ENCODE results near the gene CEND1.

CEND1 gene

GRCh38 chr11:776263-776560 lies 13.7 kb downstream of the CEND1 start:
- TF ChIP-seq, protein P1, sequence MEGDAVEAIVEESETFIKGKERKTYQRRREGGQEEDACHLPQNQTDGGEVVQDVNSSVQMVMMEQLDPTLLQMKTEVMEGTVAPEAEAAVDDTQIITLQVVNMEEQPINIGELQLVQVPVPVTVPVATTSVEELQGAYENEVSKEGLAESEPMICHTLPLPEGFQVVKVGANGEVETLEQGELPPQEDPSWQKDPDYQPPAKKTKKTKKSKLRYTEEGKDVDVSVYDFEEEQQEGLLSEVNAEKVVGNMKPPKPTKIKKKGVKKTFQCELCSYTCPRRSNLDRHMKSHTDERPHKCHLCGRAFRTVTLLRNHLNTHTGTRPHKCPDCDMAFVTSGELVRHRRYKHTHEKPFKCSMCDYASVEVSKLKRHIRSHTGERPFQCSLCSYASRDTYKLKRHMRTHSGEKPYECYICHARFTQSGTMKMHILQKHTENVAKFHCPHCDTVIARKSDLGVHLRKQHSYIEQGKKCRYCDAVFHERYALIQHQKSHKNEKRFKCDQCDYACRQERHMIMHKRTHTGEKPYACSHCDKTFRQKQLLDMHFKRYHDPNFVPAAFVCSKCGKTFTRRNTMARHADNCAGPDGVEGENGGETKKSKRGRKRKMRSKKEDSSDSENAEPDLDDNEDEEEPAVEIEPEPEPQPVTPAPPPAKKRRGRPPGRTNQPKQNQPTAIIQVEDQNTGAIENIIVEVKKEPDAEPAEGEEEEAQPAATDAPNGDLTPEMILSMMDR (IDR thresholded peaks at IDR 0.05; ENCODE audit: low read depth, low read length, poor library complexity, severe bottlenecking): no peak
- TF ChIP-seq EZH2phosphoT487 (IDR thresholded peaks at IDR 0.05; ENCODE audit: borderline replicate concordance, low read length): no peak
- Histone ChIP-seq H3K4me2 (ENCODE audit: low read length) (peak overlapping the region; percentile 80), H3K36me3 (ENCODE audit: control insufficient read depth, low read length) (peaks cover 63% of the 10 kb centered on the region), H3K27ac (ENCODE audit: low read depth, low read length) (peak overlapping the region; percentile 26), H3K4me1 (ENCODE audit: control insufficient read depth, low read length) (peaks cover 19% of the 10 kb centered on the region), H3K27me3 (ENCODE audit: control insufficient read depth, low read length) (no peaks in the 10 kb centered on the region), H3K9me3 (ENCODE audit: control insufficient read depth, insufficient read depth, low read length) (no peaks in the 10 kb centered on the region), H3F3A (ENCODE audit: control insufficient read depth, insufficient read depth) (no peaks in the 10 kb centered on the region), H3K9me2 (replicated peaks; ENCODE audit: control insufficient read depth, low read length) (no peaks in the 10 kb centered on the region), H3K4me3 (ENCODE audit: low read length) (peak overlapping the region; percentile 95), H4K20me1 (ENCODE audit: control insufficient read depth, insufficient read depth, low read depth, low read length) (no peaks in the 10 kb centered on the region; the same call in 1 of the 2 replicates), H3K79me2 (ENCODE audit: control insufficient read depth, low read length) (peaks cover 71% of the 10 kb centered on the region)

DNA sequence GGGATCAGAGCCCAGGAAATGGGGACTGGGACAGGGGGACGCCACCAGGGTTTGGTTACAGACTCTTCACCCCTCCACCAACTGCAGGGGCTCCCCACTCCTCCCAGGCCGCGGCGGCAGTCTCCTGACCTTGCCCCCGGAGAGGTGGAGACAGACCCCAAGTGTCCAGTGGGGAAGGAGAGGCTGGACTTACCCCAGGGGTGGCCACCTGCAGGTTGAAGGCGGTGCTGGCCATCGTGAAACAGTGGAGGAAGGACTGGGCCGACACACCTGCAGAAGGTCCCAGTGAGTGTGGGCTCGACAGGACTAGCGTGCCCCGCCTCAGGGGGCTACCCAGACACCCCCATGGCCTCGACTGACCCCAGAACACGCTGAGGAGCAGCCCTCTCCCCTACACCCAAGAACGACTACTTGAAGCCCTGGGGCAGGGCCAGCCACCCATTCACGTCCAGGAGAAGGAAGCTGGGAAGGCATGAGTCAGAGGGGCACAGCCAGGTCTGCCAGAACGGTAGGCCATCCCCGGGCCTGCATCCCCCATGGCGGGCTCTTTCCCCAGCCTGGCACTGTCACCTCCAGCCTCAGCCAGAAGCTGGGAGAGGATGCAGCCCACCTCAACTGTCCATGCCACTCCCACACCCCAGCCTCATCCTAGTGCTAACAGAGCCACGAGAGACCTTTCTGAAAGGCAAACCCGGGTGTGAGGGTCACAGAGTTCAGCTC lies 14.9 kb downstream of the CEND1 start:
- H3K4me3 ChIP-seq (ENCODE audit: low read length): no peak overlapping the region; the same call in 1 of the 2 replicates
- H3K27ac ChIP-seq (ENCODE audit: low read depth, low read length): no peak overlapping the region
- peaks cover 69% of the 10 kb centered on the region for H3K36me3 ChIP-seq (ENCODE audit: control insufficient read depth, low read length)
- TF ChIP-seq, protein P1 (IDR thresholded peaks at IDR 0.05; ENCODE audit: low read depth, low read length, poor library complexity, severe bottlenecking): no peak
- TF ChIP-seq EZH2phosphoT487 (IDR thresholded peaks at IDR 0.05; ENCODE audit: borderline replicate concordance, low read length): no peak
- H3K79me2 ChIP-seq (ENCODE audit: control insufficient read depth, low read length): peaks cover 71% of the 10 kb centered on the region
- H3K9me2 ChIP-seq (replicated peaks; ENCODE audit: control insufficient read depth, low read length): no peaks in the 10 kb centered on the region
- H4K20me1 ChIP-seq (ENCODE audit: control insufficient read depth, insufficient read depth, low read depth, low read length): no peaks in the 10 kb centered on the region; the same call in 1 of the 2 replicates
- no peaks in the 10 kb centered on the region for H3K27me3 ChIP-seq (ENCODE audit: control insufficient read depth, low read length)
- no peaks in the 10 kb centered on the region for H3F3A ChIP-seq (ENCODE audit: control insufficient read depth, insufficient read depth)
- no peaks in the 10 kb centered on the region for H3K9me3 ChIP-seq (ENCODE audit: control insufficient read depth, insufficient read depth, low read length)
- H3K4me2 ChIP-seq (ENCODE audit: low read length): peak overlapping the region; percentile 80
- H3K4me1 ChIP-seq (ENCODE audit: control insufficient read depth, low read length): peaks cover 19% of the 10 kb centered on the region

DNA sequence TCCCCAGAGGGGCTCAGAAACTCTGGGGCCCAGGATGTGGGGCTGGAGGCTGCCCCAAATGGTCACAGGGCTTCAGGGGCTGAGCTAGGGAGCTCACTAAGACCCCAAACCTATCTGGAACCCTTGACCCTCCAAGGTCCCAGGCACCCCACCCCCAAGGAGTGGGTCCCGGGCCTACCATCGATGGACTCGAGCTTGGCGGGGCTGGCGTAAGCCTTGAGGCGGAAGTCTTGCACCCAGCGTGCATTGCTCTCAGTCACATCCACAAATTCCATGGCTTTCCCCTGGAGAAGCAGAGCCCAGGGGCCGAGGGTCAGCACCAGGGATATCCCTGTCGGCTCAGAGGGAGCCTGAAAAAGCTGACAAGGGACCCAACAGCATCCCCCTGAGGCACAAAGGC lies 16.1 kb downstream of the CEND1 start:
- H3K4me1 ChIP-seq (ENCODE audit: control insufficient read depth, low read length): peaks cover 15% of the 10 kb centered on the region
- no peaks in the 10 kb centered on the region for H3K9me3 ChIP-seq (ENCODE audit: control insufficient read depth, insufficient read depth, low read length)
- no peaks in the 10 kb centered on the region; the same call in 1 of the 2 replicates for H4K20me1 ChIP-seq (ENCODE audit: control insufficient read depth, insufficient read depth, low read depth, low read length)
- H3K4me3 ChIP-seq (ENCODE audit: low read length): no peak overlapping the region
- TF ChIP-seq EZH2phosphoT487 (IDR thresholded peaks at IDR 0.05; ENCODE audit: borderline replicate concordance, low read length): no peak
- TF ChIP-seq, protein P1 (IDR thresholded peaks at IDR 0.05; ENCODE audit: low read depth, low read length, poor library complexity, severe bottlenecking): no peak
- H3K36me3 ChIP-seq (ENCODE audit: control insufficient read depth, low read length): peaks cover 63% of the 10 kb centered on the region
- H3F3A ChIP-seq (ENCODE audit: control insufficient read depth, insufficient read depth): no peaks in the 10 kb centered on the region
- no peaks in the 10 kb centered on the region for H3K27me3 ChIP-seq (ENCODE audit: control insufficient read depth, low read length)
- no peak overlapping the region for H3K4me2 ChIP-seq (ENCODE audit: low read length)
- H3K9me2 ChIP-seq (replicated peaks; ENCODE audit: control insufficient read depth, low read length): no peaks in the 10 kb centered on the region
- H3K79me2 ChIP-seq (ENCODE audit: control insufficient read depth, low read length): peaks cover 64% of the 10 kb centered on the region
- H3K27ac ChIP-seq (ENCODE audit: low read depth, low read length): no peak overlapping the region

All from DOHH2 (cell line).